NOMO-1 (cell line): ENCODE measurements around the gene RAB31.
"Not testable (repeated sequence)": the region's sequence is repeated elsewhere in the genome, so short reads cannot be mapped to it uniquely, and the experiment has no call there.

Experiments
- DNase-seq, 2 experiments: peaks; one replicate each; lab custom pipeline; 2025; ENCODE audit not compliant: unreplicated experiment in 2 of 2; lab: John Stamatoyannopoulos, UW

RAB31 gene

GRCh38 chr18:9876212-9876866, 168.2 kb downstream of the RAB31 start:
- DNase-seq: no peak

- no peak for DNase-seq
Measured at GRCh38 chr18:9876867-9877654, 169.0 kb downstream of the RAB31 start.

- no peak for DNase-seq
Measured at GRCh38 chr18:9877655-9878014, 169.5 kb downstream of the RAB31 start.

GRCh38 chr18:9878095-9878494, 170.0 kb downstream of the RAB31 start:
- DNase-seq: no peak

- DNase-seq: no peak
Measured at GRCh38 chr18:9878783-9879242, 170.7 kb downstream of the RAB31 start.

GRCh38 chr18:9884090-9884489, 176.0 kb downstream of the RAB31 start:
- DNase-seq: no peak

- peak in 1 of 2 experiments; percentile 22 for DNase-seq
Measured at GRCh38 chr18:9884532-9885140, 176.5 kb downstream of the RAB31 start.

GRCh38 chr18:9885170-9886004, 177.3 kb downstream of the RAB31 start, which contains the start of gene TXNDC2:
Gene TXNDC2, plus strand, starts transcription at chr18:9885973. Its CDS starts 708 bp downstream, at chr18:9886681.
- DNase-seq: no peak

- no peak for DNase-seq
Measured at GRCh38 chr18:9886005-9886348, 177.9 kb downstream of the RAB31 start.

GRCh38 chr18:9887992-9888391, 179.9 kb downstream of the RAB31 start:
- DNase-seq: no peak

GRCh38 chr18:9890196-9890595, 182.1 kb downstream of the RAB31 start:
- no peak for DNase-seq

GRCh38 chr18:9890957-9891356, 182.9 kb downstream of the RAB31 start:
- DNase-seq: no peak

- DNase-seq: not testable (repeated sequence)
Measured at GRCh38 chr18:9891515-9891914, 183.4 kb downstream of the RAB31 start.

- no peak for DNase-seq
Measured at GRCh38 chr18:9894454-9895068, 186.5 kb downstream of the RAB31 start.

- DNase-seq: no peak
Measured at GRCh38 chr18:9897129-9897528, 189.0 kb downstream of the RAB31 start.

- DNase-seq: not testable (repeated sequence)
Measured at GRCh38 chr18:9897787-9898291, 189.7 kb downstream of the RAB31 start.

- peak; percentile 36 to 87 for DNase-seq
Measured at GRCh38 chr18:9898792-9899549, 190.9 kb downstream of the RAB31 start.

GRCh38 chr18:9899550-9899930, 191.4 kb downstream of the RAB31 start:
- DNase-seq: not testable (repeated sequence)

GRCh38 chr18:9900699-9901098, 192.6 kb downstream of the RAB31 start:
- DNase-seq: no peak

GRCh38 chr18:9901377-9901776, 193.3 kb downstream of the RAB31 start:
- DNase-seq: no peak
